MM.1S (cell line): ENCODE measurements around the gene PIP4K2A.

Experiments used
- EZH2 ChIP-seq: fragments of 300-600 bp; sonication (generic); optimal IDR thresholded peaks from 2 replicates; pipeline ENCODE3; 2017; ENCODE audit warnings: low read depth, mild to moderate bottlenecking, antibody characterized with exemption, low read length, mixed read lengths
- EZH2phosphoT487 ChIP-seq: fragments of 300-600 bp; sonication (generic); IDR thresholded peaks from 2 replicates; pipeline ENCODE4 v1.6.1; 2018; ENCODE audit warnings: antibody characterized with exemption, low read length
- TF ChIP-seq, protein P1 (sequence below): fragments of 300-600 bp; sonication (generic); IDR thresholded peaks from 2 replicates; pipeline ENCODE4 v1.5.1; 2016; ENCODE audit warnings: antibody characterized with exemption, low read length, mixed read lengths

DNA sequence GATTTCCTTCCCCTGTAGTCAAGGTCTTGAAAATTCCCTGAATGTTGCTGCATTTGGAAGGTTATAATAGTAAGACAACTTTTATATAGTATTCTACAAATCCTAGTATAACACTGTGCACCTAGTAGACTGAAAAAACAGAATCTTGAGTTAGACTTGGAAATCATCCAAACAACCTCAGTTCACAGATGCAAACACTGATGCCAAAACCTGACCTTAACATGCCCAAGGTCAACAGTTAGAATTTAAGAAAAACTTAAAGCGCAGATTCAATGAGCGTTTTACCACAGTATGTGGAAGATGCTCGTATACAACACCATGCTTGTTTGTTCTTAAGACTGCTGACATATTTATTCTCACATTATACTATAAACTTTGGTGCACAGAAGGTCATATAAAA is 3.0 kb downstream of the PIP4K2A start:
- TF ChIP-seq, protein P1, sequence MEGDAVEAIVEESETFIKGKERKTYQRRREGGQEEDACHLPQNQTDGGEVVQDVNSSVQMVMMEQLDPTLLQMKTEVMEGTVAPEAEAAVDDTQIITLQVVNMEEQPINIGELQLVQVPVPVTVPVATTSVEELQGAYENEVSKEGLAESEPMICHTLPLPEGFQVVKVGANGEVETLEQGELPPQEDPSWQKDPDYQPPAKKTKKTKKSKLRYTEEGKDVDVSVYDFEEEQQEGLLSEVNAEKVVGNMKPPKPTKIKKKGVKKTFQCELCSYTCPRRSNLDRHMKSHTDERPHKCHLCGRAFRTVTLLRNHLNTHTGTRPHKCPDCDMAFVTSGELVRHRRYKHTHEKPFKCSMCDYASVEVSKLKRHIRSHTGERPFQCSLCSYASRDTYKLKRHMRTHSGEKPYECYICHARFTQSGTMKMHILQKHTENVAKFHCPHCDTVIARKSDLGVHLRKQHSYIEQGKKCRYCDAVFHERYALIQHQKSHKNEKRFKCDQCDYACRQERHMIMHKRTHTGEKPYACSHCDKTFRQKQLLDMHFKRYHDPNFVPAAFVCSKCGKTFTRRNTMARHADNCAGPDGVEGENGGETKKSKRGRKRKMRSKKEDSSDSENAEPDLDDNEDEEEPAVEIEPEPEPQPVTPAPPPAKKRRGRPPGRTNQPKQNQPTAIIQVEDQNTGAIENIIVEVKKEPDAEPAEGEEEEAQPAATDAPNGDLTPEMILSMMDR = no peak
- TF ChIP-seq EZH2 (no peak), EZH2phosphoT487 (no peak)
